ENCODE results near the gene SF3A1. TPM values are rescaled to one million over a fixed set of nuclear protein-coding genes. Genes with fewer than 3 reads are reported as not detected.

SF3A1 gene
- total RNA-seq, 1 donor from 2014 or later, result 276 TPM

GRCh38 chr22:30386608-30386959 lies 29.9 kb upstream of the SF3A1 start:
- intact Hi-C loops (cut with micrococcal nuclease), result loop anchor here (2.0 to 5.0 kb wide), 3 partner anchors 30 to 120 kb away; partner anchors contain the start of genes CCDC157, OSM, SF3A1 and TBC1D10A

DNA sequence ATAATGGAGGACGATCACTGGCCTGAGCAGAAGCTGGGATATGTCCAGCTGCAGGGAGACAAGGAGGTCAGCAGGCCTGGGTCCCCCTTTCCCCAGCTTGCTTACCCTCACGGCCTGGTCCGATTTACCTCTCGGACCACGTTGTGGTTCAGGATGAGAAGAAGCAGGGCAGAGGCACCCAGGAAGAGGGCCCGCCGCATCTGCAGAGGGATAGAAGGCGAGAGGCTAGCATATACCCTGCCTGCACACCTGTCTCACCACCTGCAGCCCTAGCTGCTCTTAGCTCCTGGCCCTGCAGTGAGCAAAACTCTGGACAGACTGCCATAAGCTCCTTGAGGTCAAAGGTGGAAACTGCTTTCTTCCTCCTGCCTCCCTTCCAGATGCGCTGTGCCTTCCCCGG lies 29.2 kb upstream of the SF3A1 start:
- intact Hi-C loops (cut with micrococcal nuclease), result loop anchor here (2.0 to 5.0 kb wide), 3 partner anchors 29 to 119 kb away; partner anchors contain the start of genes CCDC157, OSM, SF3A1 and TBC1D10A

- intact Hi-C loops (cut with micrococcal nuclease), result no loop called here
Measured at GRCh38 chr22:30383061-30383460, 26.4 kb upstream of the SF3A1 start.

DNA sequence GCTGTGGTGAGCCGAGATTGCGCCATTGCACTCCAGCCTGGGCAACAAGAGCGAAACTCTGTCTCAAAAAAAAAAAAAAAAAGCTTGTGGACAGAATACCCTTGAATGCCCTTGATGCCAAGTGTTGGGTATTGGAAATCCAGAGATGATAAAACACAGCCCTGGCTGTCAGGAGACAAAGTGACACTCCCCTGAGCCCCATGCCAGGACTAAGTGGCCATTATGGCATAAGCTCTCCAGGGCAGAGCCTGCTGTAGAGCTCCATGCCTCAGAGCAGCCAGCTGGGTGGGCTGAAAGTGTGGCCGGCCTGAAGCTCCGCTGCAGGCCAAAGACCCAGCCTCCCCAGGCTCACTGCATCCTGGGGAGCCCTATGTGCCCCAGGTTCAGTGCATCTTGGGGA lies 25.6 kb upstream of the SF3A1 start:
- intact Hi-C loops (cut with micrococcal nuclease), result no loop called here

DNA sequence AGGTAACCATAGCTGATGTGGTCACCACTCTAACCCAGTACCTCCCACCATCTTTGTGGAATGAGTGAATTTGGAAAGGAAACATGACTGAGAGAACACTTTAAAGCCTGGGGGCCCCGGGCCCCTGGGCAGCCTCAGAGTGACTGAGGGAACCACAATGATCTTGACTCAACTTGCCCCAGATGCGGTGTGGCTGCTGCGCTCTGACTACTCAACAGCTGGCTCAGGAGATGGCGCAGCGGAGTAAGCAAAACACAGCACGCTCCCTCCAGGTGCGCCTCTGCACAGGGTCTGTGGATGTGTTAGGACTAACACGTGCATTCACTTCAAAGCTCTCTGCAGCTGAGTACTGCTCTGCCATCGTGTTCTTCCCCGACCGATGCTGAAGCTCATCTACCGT lies 24.6 kb upstream of the SF3A1 start:
- intact Hi-C loops (cut with micrococcal nuclease), result no loop called here

DNA sequence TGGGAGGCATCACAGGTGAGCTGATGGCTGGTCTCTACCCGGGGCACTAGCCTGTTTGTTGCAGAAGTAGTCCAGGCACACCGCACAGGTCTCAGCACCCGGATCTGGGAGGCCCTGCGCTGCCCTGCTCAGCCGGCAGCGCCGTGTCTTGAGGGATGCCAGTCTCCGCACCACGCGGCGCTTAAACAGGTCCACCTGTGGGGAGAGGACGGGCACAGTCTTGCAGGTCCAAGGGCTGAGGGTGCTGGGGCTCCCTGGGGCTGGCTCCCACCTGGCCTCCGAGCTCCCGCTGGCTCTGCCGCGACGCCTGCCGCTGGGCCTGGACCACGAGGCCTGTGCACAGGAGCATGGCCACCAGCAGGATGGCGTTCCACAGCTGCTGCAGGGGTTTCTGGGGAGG lies 23.3 kb upstream of the SF3A1 start:
- intact Hi-C loops (cut with micrococcal nuclease), result no loop called here

GRCh38 chr22:30375312-30375849 lies 18.7 kb upstream of the SF3A1 start:
- intact Hi-C loops (cut with micrococcal nuclease), result no loop called here

GRCh38 chr22:30373331-30374325 lies 16.9 kb upstream of the SF3A1 start:
- intact Hi-C loops (cut with micrococcal nuclease), result no loop called here

GRCh38 chr22:30372915-30373314 lies 16.2 kb upstream of the SF3A1 start:
- intact Hi-C loops (cut with micrococcal nuclease), result no loop called here

DNA sequence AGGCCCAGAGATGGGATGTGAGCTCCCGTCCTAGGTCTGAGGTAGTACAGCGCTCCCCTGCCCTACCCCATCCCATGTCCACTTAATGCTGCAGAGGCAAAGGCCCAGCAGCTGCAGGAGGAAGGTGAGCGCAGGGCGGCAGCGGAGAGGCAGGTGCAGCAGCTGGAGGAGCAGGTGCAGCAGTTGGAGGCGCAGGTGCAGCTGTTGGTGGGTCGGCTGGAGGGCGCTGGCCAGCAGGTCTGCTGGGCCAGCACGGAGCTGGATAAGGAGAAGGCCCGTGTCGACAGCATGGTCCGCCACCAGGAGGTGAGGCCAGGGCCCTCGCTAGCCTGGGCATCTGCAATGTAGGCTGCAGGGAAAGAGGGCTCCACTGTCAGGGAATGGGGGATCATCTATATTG lies 15.3 kb upstream of the SF3A1 start:
- intact Hi-C loops (cut with micrococcal nuclease), result no loop called here

DNA sequence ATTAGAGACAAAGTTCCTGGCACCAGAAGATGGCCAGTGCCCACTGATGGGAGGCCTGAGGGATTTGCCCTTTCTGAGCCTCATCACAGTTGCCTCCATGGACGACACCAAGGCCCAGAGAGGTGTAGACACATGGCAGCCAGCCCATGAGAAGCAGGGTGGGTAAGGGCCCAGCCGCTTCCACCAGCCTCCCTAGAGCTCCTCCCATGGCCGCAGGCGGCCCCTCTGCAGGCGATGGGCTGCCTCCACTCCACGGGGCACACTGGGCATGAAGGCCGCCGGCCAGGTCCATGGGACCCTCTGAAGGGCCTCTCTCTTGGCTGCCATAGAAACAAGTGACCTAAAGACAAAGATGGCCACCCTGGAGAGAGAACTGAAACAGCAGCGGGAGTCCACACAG lies 14.6 kb upstream of the SF3A1 start:
- intact Hi-C loops (cut with micrococcal nuclease), result no loop called here

DNA sequence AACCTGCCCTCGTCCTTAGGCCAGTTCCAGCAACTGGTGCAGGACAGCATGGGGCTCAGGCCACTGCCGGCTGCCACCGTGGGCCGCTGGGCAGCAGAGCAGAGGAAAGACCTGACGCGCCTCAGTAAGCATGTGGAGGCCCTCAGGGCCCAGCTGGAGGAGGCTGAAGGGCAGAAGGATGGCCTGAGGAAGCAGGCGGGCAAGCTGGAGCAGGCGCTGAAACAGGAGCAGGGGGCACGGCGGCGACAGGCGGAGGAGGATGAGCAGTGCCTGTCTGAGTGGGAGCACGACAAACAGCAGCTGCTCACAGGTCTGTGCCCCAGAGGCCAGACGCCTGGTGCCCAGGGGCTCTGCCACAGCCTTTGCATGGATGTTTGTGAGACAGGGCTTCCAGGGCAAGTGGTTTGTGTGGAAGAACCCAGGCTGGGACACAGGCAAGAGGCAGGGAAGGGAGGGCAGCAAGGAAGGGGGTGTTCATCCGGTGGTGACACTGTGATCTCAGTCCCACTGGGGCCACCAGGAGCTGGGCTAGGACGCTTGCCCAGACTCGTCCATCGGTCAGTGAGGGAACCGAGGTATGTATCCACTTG lies 14.0 kb upstream of the SF3A1 start:
- intact Hi-C loops (cut with micrococcal nuclease), result no loop called here

- intact Hi-C loops (cut with micrococcal nuclease), result no loop called here
Measured at GRCh38 chr22:30368420-30368819, 11.7 kb upstream of the SF3A1 start.

- intact Hi-C loops (cut with micrococcal nuclease), result no loop called here
Measured at GRCh38 chr22:30365891-30366290, 9.2 kb upstream of the SF3A1 start.

- intact Hi-C loops (cut with micrococcal nuclease), result no loop called here
Measured at GRCh38 chr22:30362651-30363281, 6.1 kb upstream of the SF3A1 start.

DNA sequence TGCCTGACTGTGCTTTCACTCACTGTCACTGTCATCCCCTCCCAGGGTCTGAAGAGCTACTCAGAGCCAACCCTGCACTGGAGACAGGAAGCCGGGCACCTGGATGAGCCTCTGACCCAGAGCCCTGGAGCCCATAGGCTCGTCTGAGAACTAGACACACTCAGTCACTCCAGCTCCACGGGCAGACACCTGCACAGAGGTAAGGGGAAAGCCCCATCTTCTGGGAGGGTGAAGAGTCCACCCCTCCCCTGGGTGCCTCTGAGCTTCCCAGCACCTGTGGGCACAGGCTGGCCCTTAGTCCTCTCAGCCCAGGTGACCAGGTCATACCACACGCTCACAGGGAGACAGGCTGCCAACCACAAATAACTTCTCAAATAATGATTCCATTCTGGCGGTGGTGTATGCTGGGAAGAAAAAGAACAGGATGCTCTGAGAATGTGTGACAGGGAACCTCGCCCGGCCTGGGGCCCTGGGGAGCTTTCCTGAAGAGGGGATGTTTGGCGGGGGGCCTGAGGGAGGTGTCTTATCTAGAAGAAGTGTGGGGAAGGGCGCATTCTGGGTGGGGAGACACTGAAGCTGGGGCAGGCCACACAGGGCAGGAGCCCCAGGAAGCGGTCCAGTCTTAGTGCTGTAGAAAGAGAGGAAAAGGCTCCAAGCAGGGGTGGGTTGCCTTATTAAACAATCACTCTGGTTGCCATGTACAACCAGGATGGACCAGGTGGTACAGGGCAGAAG lies 5.4 kb upstream of the SF3A1 start:
- intact Hi-C loops (cut with micrococcal nuclease), result no loop called here

DNA sequence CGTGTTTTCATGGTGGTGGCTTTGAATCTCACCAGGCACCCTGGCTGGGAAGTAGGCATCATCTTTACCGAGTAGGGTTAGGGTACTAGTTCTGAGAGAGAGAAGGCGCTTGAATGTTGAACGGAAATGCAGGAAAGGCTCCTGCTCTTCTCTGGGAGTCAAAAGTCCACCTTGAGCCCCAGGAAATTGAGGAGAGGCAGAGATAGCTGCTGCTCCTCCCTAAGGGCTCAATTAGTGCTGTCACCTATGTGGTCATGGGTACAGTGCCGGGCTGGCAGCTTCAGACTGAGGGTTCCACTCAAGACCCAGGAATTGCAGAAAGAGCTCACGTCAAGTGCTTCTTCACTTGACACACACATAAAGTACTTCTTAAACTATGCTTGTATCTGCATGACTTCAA lies 1.8 kb upstream of the SF3A1 start:
- intact Hi-C loops (cut with micrococcal nuclease), result no loop called here

DNA sequence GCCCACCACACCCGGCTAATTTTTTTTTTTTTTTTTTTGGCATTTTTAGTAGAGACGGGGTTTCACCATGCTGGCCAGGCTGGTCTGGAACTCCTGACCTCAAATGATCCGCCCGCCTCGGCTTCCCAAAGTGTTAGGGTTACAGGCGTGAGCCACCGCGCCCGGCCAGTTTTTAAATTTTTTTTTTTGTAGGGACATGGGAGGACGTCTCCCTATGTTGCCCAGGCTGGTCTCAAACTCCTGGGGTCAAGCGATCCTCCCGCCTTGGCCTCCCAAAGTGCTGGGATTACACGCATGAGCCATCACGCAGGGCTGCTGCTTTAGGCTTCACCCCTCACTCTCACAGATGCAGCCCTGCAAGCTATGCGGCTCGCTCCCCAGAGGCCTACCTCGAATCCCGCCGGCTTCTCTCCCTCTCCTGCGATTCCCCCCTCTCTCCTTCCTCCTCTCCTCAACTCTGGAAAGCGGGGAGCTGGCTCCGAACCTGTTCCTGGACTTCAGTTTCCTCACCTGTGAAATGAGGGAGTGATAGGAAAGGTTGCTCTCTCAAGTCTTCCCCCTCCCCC lies 1.0 kb upstream of the SF3A1 start:
- intact Hi-C loops (cut with micrococcal nuclease), result loop anchor here (2.0 kb wide), 2 partner anchors 29 to 67 kb away; partner anchors contain the start of genes MTFP1 and RNF215

- intact Hi-C loops (cut with micrococcal nuclease), result loop anchor here (2.0 kb wide), 2 partner anchors 30 to 68 kb away; partner anchors contain the start of genes MTFP1 and RNF215
Measured at GRCh38 chr22:30357236-30357570, 509 bp upstream of the SF3A1 start.

DNA sequence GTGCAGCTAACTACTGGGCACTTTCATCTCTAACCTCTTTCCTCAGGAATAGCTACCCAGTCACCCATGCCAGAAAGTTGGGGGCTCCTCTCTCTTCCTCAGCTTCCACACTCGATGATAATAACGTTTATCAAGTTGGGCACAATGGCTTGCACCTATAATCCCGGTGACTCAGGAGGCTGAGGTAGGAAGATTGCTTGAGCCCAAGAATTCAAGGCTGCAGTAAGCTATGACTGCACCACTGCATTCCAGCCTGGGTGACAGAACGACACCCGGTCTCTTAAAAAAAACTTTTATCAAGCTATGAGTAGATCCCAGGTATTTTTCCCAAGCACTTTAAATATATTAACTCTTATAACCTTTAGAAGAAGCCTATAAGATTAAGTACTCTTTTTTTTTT lies 2.0 kb downstream of the SF3A1 start:
- intact Hi-C loops (cut with micrococcal nuclease), result no loop called here

DNA sequence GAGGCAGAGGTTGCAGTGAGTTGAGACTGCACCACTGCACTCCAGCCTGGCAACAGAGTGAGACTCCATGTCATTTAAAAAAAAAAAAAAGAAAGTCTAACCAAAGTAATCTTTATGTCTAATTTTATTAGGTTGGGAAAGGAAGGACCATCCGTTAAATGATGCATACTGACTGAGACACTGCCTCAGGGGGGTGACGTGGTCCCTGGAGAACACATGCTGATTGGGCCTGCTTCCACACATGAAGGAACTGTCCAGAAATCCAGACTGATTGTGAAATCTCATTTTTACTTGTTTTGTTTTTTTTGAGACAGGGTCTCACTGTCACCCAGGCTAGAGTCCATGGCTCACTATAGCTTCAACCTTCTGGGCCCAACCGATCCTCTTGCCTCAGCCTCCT lies 5.5 kb downstream of the SF3A1 start:
- intact Hi-C loops (cut with micrococcal nuclease), result no loop called here

Data from T-helper 2 cell treated with Interferon-gamma antibody and Interleukin-4, amounts not matched to agents 100 ng/mL and 5 ng/mL, for 36 hours (primary cell).